Ishikawa (cell line): ENCODE measurements around the gene DHRSX.

ENCODE experiments used
- CEBPB ChIP-seq: IDR thresholded peaks from 2 replicates; pipeline ENCODE4 v1.6.1; 2012
- FOXM1 ChIP-seq: IDR thresholded peaks from 2 replicates; pipeline ENCODE4 v1.6.1; 2012; ENCODE audit warnings: low read depth, borderline replicate concordance

DNA sequence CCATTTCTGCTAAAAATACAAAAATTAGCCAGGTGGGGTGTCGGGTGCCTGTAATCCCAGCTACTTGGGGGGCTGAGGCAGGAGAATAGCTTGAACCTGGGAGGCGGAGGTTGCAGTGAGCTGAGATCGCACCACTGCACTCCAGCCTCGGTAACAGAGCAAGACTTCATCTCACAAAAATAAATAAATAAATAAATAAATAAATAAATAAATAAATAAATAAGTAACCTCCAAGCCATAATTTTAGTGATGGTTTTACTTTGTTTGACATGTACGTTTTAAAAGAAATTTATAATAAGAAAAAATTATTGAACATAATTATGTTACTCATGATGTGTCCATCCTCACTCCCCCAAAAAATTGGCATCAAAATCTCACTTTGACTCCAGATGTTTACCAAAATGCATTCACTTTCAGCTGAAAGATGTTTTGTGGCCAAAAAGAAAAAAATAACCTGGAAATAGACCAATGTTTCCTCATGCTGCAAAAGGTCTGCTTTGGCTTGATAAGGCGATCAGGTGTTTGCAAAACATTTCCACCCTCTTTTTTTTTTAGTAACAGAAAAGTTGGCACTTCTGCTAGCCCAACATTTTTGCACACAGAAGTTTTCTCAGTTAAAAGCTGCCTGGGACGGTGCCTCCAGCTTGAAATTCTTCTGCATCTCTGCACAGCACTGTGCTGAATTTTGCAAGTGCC is 42.2 kb upstream of the DHRSX start:
- TF ChIP-seq CEBPB: no peak
- TF ChIP-seq FOXM1: no peak
